HEK293T (cell line): ENCODE results near the gene SLX4IP.

Source experiments
- ARNT ChIP-seq: fragments of 450-650 bp; IDR thresholded peaks from 2 replicates; pipeline ENCODE4 v1.6.1; 2017; ENCODE audit warnings: mild to moderate bottlenecking
- BHLHE40 ChIP-seq: fragments of 450-650 bp; IDR thresholded peaks from 2 replicates; pipeline ENCODE4 v1.6.1; 2016; ENCODE audit warnings: mild to moderate bottlenecking, moderate library complexity, borderline replicate concordance
- ELF4 ChIP-seq: fragments of 450-650 bp; IDR thresholded peaks from 2 replicates; pipeline ENCODE4 v1.6.1; 2017; ENCODE audit warnings: antibody characterized with exemption
- FOXA1 ChIP-seq: fragments of 450-650 bp; IDR thresholded peaks from 2 replicates; pipeline ENCODE4 v1.6.1; 2016; ENCODE audit warnings: mild to moderate bottlenecking
- FOXK2 ChIP-seq: fragments of 450-650 bp; IDR thresholded peaks from 2 replicates; pipeline ENCODE4 v1.6.1; 2016; ENCODE audit warnings: mild to moderate bottlenecking
- FOXM1 ChIP-seq: fragments of 450-650 bp; IDR thresholded peaks from 2 replicates; pipeline ENCODE4 v1.6.1; 2017; ENCODE audit warnings: mild to moderate bottlenecking, borderline replicate concordance
- HDGF ChIP-seq: fragments of 450-650 bp; IDR thresholded peaks from 2 replicates; pipeline ENCODE4 v1.6.1; 2017; ENCODE audit warnings: antibody characterized with exemption, borderline replicate concordance
- L3MBTL2 ChIP-seq: fragments of 450-650 bp; conservative IDR thresholded peaks from 2 replicates; pipeline ENCODE4 v1.6.1; 2016; ENCODE audit warnings: mild to moderate bottlenecking
- PKNOX1 ChIP-seq: fragments of 450-650 bp; IDR thresholded peaks from 2 replicates; pipeline ENCODE4 v1.6.1; 2016
- SP1 ChIP-seq: fragments of 450-650 bp; IDR thresholded peaks from 2 replicates; pipeline ENCODE4 v1.6.1; 2017
- TARDBP ChIP-seq: fragments of 450-650 bp; IDR thresholded peaks from 2 replicates; pipeline ENCODE4 v1.6.1; 2016
- ZNF384 ChIP-seq: fragments of 450-650 bp; IDR thresholded peaks from 2 replicates; pipeline ENCODE4 v1.6.1; 2016

DNA sequence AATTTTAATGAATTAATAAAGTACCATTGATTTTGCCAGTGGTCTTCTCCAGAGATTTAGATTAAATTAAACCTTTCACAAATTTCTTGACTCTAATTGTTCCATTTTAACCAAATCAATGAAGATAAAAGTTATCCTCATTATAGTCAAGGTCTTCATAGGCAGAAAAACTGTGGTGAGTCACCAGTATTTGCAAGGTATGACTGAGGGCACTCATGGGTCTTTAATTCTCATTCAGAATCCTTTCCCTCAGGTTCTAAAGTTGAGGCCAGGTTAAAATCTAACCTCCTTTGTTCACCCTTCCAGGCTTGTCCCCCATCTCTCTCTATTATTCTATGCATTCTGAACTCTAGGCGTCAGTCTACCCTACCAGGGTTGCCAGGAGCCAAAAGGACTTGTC lies 144.8 kb downstream of the SLX4IP start:
- TF ChIP-seq FOXM1 (no peak), ELF4 (no peak), PKNOX1 (no peak), TARDBP (no peak), FOXA1 (no peak), ARNT (no peak), BHLHE40 (no peak), FOXK2 (no peak), HDGF (no peak), ZNF384 (no peak), SP1 (no peak), L3MBTL2 (no peak)
